Mesodermal cell (in vitro differentiated cells): Measurements from ENCODE around the gene FOXJ3.

Experiments
- H3K27ac ChIP-seq: 2 replicates; pipeline ENCODE4 v1.7.0; 2013; ENCODE audit warnings: mild to moderate bottlenecking, low read depth, low read length, moderate library complexity; ENCODE audit not compliant: severe bottlenecking
- H3K36me3 ChIP-seq: 2 replicates; pipeline ENCODE4 v1.7.1; 2013; ENCODE audit warnings: mild to moderate bottlenecking, low read length, moderate library complexity; ENCODE audit not compliant: control insufficient read depth, insufficient read depth
- H3K4me1 ChIP-seq: one replicate; pipeline ENCODE4 v1.7.1; 2013; ENCODE audit warnings: mild to moderate bottlenecking, low read length; ENCODE audit not compliant: insufficient read depth, control insufficient read depth, poor library complexity, severe bottlenecking
- H3K4me3 ChIP-seq: 2 replicates; pipeline ENCODE4 v1.7.0; 2013; ENCODE audit warnings: low read length, control low read depth, mild to moderate bottlenecking; ENCODE audit not compliant: insufficient read depth, poor library complexity, severe bottlenecking; ENCODE audit errors: extremely low read depth
- H3K9me3 ChIP-seq: 2 replicates; pipeline ENCODE4 v1.7.1; 2013; ENCODE audit warnings: mild to moderate bottlenecking, low read length, moderate library complexity; ENCODE audit not compliant: control insufficient read depth
- WGBS, 2 experiments: methylation state at CpG; one replicate each; pipeline ENCODE4 v1.1.5; 2013; ENCODE audit warnings: missing lambda C conversion rate in 2 of 2; ENCODE audit not compliant: insufficient coverage in 2 of 2; 5-methylcytosine and 5-hydroxymethylcytosine counted together

FOXJ3 gene

DNA sequence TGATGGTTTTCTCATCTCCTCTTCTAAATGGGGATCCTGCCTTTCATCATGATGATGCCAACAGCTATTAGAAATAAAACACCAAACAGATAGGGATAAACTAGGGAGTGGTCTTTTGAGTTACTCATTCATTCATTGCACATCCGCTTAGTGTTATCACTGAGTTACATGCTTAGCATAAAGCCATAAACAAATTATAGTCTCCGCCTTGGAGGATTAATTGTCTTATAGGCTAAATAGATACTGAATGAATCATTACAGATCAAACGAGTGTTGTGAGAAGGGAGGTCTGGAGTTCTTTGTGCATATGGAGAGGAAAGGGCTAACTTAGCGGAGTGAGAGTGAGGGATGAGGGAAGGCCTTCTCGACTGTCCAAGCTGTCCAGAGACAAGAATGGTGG is 201.6 kb downstream of the FOXJ3 start:
- no peaks in the 10 kb centered on the region for H3K36me3 ChIP-seq
- H3K4me1 ChIP-seq: no peaks in the 10 kb centered on the region
- 84 to 90% methylated on average over 3 of the region's 5 CpGs for WGBS, 2 experiments
- H3K27ac ChIP-seq: no peak overlapping the region
- H3K4me3 ChIP-seq: no peak overlapping the region
- no peaks in the 10 kb centered on the region for H3K9me3 ChIP-seq

DNA sequence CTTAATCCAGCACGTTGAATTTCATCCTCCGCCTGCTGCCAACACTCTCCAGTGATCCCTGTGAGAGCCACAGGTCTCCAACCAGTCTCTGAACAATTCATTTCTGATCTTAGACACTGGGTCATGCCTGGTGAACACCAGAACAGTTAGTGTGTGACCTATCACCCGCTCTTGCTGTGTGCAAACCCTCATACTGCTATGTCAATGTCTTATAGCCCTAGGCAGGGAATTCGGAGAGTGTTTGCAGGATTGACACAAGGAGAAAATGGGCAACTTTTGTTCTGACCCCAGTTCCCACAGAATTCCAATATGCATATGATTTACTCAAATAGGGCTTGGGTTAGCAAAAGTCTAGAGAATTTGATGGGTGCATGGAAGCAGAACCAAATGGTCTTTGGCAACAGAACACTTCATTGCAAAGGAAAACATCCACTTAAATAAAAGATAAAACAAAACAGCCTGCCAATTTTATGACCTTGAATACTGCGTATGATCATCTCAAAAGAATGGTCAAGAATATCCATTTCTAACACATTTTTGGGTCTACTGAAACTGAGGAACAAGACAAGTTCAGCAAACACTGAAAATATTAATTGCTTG is 204.9 kb downstream of the FOXJ3 start:
- no peak overlapping the region for H3K27ac ChIP-seq
- H3K4me1 ChIP-seq: no peaks in the 10 kb centered on the region
- H3K9me3 ChIP-seq: no peaks in the 10 kb centered on the region
- H3K4me3 ChIP-seq: no peak overlapping the region
- 95% methylated on average over 5 of the region's 5 CpGs for WGBS, 2 experiments
- no peaks in the 10 kb centered on the region for H3K36me3 ChIP-seq

DNA sequence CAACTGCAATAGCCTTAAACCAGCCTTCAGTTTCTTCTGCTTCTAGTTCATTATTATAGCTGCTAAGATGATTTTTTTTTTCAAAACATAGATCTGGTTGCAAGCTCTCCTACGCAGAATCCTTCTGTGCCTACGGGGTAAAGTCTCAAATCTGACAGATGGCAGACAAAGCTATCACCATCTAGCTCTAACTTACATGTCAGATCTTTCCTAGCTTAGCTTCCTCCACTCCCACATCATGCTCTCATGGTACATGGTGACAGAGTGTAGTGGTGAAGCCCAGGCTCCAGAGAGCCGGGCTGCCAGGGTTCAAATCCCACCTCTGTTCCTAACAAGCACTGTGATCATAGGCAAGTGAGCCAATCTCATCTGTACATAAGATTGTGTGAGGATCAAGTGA is 206.1 kb downstream of the FOXJ3 start:
- Histone ChIP-seq H3K4me3 (no peak overlapping the region), H3K36me3 (no peaks in the 10 kb centered on the region), H3K9me3 (no peaks in the 10 kb centered on the region), H3K27ac (no peak overlapping the region), H3K4me1 (no peaks in the 10 kb centered on the region)
- 83 to 93% methylated on average over 2 of the region's 3 CpGs for WGBS, 2 experiments

DNA sequence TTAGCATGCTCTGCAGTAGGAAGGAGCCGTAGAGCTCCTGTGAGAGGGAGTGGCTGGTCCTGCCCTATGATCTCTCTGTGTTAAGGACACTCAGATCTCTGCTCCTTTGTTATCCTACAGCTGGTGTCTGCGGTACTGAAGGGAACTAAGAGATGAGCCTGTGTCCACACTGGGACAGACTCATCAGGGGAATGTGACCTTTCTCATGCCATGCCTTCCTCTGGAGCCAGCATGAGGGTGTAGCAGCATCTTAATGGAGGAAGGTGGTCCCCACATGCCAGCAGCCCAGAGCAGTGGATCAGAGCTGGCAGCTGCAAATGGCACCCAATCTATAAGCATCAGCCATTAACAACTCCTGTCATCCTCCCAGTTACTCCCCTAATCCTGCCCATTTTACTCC is 206.5 kb downstream of the FOXJ3 start:
- Histone ChIP-seq H3K36me3 (no peaks in the 10 kb centered on the region), H3K9me3 (no peaks in the 10 kb centered on the region), H3K27ac (no peak overlapping the region), H3K4me3 (no peak overlapping the region), H3K4me1 (no peaks in the 10 kb centered on the region)
- WGBS, 2 experiments: 67 to 79% methylated on average over 1 to 2 of the region's 2 CpGs

DNA sequence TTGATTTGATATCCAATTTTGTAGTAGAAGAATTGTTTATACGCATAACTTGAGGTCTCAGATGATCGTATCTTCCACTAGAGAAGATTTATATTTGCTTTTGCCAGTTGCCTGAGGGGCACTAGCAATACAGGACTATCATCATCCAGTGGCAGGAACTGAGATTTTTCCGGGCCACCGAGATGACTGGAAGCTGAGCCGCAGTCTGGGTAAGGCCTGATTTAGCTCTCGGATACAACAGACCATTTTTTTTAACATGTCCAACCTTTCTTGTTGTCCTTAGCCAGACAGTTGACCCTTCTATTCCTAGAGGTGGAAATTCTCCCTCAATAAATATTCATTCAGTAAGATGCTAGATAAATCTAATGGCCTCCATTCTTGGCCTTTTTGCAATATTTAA is 207.3 kb downstream of the FOXJ3 start:
- H3K4me1 ChIP-seq: no peaks in the 10 kb centered on the region
- no peak overlapping the region for H3K4me3 ChIP-seq
- no peak overlapping the region for H3K27ac ChIP-seq
- no peaks in the 10 kb centered on the region for H3K36me3 ChIP-seq
- no peaks in the 10 kb centered on the region for H3K9me3 ChIP-seq
- WGBS, 2 experiments: 91 to 97% methylated on average over 5 to 6 of the region's 6 CpGs
